ENCODE measurements around the gene CRNN.

The CRNN gene

DNA sequence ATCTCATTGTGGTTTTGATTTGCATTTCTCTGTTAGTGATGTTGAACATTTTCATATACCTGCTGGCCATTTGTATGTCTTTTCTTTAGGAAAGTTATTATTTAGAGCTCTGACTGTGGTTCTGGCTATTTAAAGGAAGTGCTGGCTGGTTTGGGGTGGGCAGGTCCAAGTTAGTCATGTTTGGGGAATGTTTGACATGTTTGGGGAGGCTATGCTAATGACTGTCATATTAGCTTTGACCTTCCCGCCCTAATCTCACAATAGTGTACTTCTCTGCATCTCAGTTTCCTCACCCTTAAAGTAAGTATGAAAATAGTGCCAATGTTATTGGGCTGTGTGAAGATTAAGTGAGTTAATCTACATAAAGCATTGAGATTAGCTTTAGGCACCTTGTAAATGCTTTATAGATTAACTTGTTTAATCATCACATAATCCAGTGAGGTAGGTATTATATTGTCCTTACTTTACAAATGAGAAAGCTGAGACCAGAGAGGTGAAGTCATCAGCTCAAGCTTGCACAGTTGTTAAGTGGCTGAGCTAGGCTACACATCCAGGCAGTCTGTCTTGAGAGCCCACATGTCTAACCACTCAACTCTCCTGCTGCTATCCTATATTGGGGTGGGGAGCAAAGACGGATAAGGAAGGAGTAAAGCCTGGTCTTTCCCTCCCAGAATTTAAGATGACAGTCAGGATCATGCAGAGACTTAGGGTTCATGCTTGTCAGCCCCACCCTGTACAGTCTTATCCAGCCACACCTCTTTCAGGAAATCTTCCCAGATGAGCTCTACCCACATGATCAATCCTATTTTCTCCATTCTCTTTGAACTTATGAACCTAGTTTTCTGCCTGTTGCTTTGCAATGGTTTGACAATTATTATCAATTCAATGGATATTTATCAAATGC is 22.8 kb upstream of the CRNN start:
- intact Hi-C loops (cut with DNase I): no loop called here
- no peak for DNase-seq

DNA sequence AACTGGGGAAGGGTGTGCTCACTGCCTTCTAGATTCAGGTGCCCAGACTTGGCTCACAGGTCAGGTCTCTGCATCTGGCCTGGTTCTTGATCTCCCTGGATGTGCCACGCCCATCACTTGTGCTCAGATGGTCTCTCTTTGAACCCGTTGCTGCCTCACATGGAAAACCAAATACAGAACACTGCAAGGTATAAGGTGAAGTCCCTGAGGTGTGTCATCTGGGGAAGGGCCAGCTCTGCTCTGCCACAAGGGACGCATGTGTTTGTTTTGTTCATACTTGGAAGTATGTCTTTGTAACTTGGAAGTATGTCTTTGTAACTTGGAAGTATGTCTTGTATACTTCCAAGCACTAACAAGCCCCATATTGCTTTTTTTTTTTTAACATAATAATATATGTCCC is 13.4 kb upstream of the CRNN start:
- intact Hi-C loops (cut with DNase I): no loop called here
- no peak for DNase-seq

DNA sequence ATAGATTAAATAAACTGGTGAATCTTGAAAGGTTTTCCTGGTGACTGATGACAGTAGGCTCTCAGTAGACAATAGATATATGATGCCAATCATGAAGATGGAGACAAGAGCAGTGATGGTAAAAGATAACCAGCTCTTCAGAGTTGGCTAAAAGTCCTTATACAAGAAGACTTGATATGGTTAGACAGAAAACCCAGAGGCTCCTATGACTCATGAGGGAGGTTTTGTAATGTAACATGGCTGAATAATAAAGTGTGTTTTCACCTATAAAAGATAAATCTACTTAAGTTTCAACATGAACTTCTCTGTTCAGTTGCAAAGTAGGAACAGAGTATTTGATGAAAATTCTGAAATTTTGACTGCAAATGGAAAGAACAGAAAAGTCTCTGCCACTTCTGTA is 12.7 kb upstream of the CRNN start:
- intact Hi-C loops (cut with DNase I): no loop called here
- no peak for DNase-seq

DNA sequence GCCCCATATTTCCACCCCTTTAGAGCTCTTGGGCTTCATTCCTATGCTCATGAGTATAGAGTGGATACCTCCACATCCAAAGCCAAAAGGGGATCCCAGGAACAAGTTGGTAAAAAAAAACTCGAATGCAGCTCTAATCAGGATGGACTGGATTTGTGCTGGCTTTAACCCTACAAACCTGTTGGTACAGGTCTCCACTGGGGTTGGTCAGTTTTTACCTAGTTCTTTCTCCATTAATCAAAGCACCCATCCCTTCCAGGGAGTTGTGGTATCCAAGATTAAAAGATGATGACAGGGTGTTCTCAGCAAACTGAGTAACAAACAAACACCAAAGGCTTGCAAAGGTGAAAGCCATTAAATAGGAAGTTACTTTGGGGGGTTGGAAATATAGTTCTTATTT is 5.9 kb upstream of the CRNN start:
- no peak for DNase-seq
- intact Hi-C loops (cut with DNase I): no loop called here

DNA sequence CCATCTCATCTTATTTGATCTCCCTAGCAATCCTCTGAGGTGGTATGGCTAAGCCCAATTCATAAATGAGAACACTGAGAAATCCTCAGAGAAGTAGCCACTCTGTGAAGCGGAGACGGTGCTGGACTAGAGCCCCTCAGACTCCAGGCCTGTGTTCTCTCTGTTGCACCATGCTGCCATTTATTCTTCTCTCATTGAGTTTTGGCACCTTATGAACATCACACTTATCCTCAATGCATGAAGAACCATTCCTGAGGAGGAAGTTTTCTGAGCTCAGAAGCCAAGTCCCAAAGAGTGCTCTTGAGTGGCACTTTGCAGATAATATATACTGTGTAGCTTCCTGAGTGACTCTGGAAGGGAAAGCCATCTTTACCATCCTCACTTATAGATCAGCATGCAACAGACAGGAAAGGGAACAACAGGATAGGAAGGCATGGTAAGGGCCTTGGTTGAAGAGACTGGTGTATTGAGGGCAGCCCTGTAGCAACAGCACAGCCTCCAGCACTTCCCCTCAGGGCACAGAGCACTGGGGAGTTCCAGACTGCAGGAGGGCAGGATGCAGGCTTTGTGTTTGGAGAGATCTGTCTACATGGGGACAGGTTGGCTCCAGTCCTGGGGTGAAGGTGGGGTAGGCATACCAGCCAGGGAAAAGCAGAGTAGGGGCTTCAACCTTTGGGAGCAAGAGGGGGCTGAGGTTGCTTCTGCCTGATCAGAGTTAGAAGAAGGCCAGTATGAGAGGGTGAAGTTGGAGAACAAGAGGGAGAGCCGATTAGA is 1.6 kb upstream of the CRNN start:
- intact Hi-C loops (cut with DNase I): no loop called here
- DNase-seq: no peak

DNA sequence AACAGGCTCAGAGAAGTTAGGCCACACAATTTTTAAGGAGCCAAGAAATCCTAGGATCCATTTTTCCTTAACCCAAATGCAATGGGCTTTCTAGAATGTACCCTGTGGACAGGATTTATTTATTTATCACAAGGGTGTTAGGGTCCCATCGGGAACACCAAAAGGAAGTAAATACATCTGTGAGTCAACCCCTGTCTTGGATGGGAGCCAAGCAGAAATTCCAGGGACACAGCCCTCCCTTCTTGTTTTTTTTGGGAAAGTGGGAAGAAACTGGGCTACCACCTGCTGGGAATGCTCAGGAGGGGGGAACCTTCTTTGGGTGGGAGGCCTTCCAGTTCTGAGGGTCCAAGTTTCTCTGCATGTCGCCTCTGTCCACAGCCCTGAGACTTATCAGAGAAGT is 1.3 kb downstream of the CRNN start:
- DNase-seq: no peak
- intact Hi-C loops (cut with DNase I): no loop called here

DNA sequence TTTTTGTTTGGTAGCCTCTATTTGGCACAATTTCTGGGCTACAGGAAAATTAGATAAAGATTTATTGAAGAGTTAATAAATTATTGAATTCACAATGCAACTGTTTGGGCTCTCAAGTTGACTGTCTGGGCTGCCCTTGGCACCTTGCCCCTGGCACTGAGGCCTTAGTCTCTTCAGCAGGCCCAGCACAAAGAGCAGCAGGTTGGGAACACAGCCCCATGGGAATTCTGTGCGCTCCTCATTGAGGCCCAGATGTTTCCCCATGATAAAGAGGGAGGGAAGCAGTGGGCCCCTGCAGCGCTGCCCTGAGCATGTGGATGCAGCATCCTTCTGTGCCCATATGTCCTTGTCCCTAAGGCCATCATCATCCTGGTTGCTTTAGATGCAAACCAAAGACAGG is 2.9 kb downstream of the CRNN start:
- no peak for DNase-seq
- intact Hi-C loops (cut with DNase I): no loop called here

DNA sequence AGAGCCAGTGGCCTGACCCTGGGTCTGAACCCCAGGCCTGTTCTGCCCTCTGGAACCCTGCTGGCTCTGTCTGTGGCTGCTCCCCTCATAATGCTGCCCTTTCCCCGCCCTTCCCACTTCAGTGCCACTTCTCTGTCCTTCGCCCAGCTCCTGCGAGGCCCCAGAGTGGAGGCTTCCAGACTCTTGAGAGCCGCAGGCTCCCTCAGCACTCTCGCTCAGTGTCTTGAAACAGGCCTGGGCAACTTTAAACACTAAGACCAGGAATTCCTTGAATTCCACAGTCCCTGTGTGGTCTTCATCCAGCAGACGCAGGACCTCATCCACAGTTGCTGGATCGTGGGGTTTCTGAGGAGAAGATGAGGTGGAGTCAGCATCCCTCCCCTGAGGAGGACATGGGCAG is 3.5 kb downstream of the CRNN start:
- intact Hi-C loops (cut with DNase I): no loop called here
- DNase-seq: no peak

DNA sequence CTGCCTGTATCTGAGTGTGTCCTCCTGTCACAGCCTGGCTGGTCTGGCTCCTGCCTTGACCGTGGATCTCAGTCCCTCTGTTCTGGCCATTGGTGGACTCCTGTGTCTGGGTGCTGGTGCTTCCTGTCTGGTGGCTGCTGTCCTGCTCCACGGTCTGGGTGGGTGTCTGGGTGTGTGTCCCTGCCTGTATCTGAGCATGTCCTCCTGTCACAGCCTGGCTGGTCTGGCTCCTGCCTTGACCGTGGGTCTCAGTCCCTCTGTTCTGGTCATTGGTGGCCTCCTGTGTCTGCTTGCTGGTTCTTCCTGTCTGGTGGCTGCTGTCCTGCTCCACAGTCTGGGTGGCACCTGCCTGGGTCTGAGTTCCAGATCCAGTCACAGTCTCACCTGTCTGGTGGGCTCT is 4.0 kb downstream of the CRNN start:
- intact Hi-C loops (cut with DNase I): no loop called here
- no peak for DNase-seq

DNA sequence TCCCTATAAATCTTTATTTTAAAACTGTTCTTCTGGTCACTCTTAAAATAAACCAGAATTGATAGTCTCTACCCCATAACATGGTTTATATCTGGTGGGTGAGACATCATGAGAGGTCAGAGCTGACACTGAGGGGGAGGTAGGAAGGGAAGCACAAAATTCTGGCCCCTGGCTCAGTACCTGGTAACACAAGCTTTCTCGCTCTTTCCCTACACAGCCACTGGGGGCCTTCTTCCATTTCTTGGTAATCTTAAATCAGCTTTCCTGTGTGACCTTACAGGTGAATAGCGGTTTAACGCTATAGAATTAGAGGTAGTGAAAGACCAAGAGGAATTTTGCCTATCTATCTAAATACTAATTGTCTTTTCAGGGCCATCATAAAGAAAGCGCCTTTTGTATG is 5.4 kb downstream of the CRNN start:
- intact Hi-C loops (cut with DNase I): no loop called here

DNA sequence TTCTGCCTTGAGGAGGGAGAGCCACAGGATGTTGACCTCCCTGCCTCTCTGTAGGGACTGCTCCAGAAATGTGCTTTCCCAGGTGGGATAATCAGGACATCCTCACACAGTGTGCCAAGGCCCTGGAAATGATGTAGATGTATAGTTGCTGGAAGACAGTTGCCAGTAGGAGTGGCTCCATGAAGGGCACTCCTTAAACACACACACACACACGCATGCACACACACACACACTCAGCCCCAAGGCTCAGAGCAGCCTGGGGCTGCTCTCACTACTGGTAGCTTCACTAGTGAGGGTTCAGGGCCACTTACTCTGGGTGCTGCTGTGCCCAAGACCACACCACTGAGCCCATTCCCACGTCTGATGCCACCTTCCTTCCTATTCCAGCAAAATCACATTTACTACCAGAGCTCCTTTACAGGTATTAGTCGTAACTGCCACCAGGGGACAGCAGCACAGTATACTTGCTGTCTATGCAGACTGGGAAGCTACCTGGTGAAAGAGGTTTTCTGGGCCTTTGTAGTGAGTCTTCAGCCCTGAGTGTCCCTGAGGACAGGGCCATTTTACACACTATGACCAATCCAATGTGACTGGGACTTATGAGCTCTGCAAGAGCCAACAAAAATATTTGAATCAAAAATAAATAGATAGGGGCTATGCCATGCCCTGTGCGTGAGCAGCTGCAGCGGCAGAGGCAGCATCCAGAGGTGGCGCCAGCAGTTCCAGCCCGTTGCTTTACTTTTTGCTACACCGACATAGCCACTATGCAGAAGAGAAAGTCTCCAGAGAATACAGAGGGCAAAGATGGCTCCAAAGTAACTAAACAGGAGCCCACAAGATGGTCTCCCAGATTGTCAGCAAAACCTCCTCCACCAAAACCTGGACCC is 15.0 kb downstream of the CRNN start:
- intact Hi-C loops (cut with DNase I): no loop called here
- no peak for DNase-seq

More for the DNA sequence above, 5.4 kb downstream of the CRNN start:
- no peak for DNase-seq

DNA sequence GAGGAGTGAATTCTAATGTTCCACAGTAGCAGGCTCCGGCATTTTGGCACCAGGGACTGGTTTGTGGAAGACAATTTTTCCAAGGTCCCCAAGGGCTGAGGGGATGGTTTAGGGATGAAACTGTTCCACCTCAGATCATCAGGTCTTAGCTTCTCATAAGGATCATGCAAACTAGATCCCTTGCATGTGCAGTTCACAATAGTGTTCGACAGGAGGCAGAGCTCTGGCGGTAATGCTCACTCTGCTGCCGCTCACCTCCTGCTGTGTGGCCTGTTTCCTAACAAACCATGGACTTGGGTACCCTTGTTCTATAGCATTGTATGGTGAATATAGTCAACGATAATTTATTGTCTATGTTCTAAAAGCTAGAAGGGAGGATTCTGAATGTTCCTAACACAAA is 16.6 kb downstream of the CRNN start:
- intact Hi-C loops (cut with DNase I): no loop called here
- DNase-seq: no peak

DNA sequence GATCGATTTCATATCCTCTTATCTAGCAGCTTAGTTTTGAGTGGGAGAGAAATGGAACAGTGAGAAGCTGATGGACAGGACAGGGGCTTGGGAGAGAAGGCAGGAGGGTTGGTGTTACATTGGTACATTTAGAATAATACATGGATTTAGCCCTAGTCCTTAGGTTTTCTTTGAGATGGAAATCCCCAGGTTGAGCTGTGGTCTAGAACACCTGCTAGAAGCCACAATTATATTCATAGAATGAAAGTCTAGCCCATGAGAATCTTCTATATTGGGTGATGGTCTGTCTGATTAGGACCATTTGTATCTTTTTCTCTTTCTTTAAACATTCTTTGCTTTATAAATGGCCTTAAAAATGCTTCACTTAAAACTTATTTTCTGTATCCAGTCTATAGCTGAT is 19.9 kb downstream of the CRNN start:
- intact Hi-C loops (cut with DNase I): no loop called here
- no peak for DNase-seq

DNA sequence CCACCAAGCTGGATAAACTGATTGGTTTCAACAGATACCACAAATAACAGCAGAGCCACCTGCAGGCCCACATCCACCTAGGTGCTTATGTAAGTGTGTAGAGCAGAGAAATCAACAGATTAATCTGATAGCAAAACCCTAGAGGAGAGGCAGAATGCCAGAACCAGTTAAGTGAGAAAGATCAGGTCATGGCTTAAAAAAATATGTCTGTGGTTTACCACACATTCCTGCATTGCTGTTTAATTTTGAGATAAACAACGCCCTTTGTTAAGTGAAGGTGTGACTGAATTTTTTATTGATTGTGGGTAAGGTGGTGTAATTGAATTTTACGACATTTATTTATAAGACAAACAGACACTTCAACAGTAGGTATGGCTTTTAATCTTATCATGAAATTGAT is 21.2 kb downstream of the CRNN start:
- DNase-seq: no peak
- intact Hi-C loops (cut with DNase I): no loop called here

DNA sequence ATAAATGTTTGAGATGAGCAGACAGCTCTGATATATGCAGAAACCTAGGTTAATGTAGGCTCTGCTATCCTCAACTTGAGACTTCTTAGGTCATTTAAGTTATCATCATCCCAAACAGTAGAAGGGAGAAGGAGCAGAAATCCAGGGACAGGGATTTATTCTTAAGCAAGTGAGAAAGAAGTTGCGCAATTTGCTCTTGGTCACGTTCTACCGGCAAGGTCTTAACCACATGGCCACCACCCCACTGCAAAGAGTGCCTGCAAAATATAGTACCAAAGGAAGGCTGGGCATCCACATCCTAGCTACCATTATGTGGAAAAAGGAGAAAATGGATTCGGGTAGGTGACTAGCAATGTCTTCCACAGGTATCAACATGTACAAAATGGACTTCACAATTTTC is 25.2 kb downstream of the CRNN start:
- intact Hi-C loops (cut with DNase I): no loop called here
- DNase-seq: no peak

DNA sequence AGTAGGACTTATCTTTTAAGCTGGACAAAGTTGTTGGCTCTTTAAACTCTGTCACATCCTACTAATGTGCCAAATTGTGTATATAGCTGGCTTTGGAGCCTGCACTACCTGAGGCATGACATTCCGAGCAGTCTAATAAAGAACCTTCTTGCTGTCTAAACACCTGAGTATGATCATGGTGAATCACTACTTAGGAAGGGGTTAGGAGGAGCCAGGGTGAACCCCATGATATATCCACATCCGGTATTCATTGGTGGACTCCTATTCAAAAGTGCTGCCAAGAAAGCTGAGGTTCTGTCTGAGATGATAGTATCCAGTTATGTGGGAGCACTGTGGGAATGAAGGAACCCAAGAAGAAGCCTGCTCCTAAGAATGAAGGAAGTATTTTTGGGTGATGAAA is 27.1 kb downstream of the CRNN start:
- DNase-seq: no peak
- intact Hi-C loops (cut with DNase I): no loop called here

DNA sequence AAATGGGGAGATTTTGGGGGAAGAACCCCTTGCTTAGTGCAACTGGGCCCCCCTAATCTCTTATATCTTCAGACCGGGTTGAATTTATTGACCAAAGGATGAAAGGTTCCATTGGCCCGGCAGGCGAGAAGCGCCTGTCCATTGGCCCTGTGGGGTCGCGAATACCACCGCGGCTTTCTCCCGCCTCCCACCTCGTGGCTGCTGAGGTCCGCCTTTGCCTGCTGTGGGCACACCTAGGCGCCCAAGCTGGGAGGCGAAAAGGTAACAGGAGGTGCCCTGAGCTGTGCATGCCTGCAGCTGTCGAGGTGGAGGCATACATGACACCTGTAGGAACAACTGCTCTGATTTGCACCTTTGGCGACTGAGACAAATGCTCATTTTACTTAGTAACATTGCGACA is 33.1 kb downstream of the CRNN start:
- intact Hi-C loops (cut with DNase I): no loop called here
- DNase-seq: no peak

DNA sequence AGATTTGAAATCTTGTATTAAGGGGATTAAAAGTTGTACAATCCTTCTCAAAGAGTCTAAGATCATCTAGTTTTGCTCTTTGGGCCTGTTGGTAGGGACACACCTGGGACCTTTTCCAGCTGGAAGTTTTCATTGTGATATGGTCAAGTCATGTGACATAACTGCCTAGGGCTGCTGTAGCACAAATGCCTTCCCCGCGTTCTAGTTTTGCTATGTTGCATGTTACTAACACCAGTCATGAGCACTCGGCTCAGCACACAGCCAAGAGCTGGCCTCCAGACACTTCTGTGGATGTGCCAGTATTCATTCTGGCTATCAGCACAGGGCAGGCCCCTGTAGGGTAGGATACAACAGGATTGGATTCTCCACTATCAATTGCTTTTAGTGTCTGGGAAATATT is 39.6 kb downstream of the CRNN start:
- intact Hi-C loops (cut with DNase I): no loop called here
- no peak for DNase-seq

DNA sequence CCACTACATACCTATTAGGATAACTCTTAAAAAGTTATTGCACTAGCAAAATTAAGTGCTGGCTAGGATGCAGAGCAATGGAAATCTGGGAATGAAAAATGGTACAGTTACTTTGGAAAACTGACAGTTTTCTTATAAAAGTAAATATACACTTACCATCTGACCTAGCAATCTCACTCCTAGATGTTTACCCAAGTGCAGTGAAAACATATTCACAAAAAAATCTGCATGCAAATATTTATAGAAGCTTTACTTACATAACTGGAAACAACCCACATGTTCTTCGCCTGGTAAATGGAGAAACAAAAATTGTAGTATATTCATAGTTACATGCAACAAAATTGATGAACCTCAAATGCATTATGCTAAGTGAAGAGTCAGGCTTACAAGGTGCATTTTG is 41.4 kb downstream of the CRNN start:
- DNase-seq: no peak
- intact Hi-C loops (cut with DNase I): no loop called here

DNA sequence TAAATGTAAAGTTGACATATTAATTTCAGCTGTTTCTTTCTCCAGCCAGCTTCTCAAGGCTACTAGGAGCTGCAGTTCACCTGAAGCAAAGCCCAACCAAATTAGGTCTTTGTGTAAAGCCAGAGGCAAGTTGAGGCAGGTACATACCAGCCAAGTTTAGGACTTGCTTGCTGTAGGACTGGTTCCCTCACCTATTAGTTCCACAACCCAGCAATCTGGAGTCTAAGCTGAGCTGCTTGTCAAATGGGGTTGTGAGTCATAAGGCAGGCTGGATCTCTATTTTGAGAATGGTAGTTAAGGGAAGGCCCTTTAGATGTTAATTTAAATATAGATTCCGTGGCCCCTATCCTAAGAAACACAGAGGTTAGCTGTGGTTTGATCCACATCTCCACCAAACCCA is 46.6 kb downstream of the CRNN start:
- intact Hi-C loops (cut with DNase I): no loop called here
- DNase-seq: no peak

All from head of caudate nucleus (tissue), 42 donors.